Caco-2 (cell line): ENCODE results near the gene SMLR1. TPM values are rescaled to one million over a fixed set of nuclear protein-coding genes. Genes with fewer than 3 reads are reported as not detected.

ENCODE experiments used
- BruUV-seq: library from RNA; stranded (reverse); fragments of 400-500 nt; replicated peaks from 2 replicates; lab custom pipeline; 2021; lab: Mats Ljungman, UMichigan
- CTCF ChIA-PET: fragments of 300-600 bp; sonication (Branson Sonifier 250); formaldehyde crosslinking; loops from one replicate; lab custom pipeline; 2022; ENCODE audit warnings: antibody characterized with exemption; lab: Charles Lee
- POLR2A ChIA-PET: fragments of 300-600 bp; sonication (Branson Sonifier 250); formaldehyde crosslinking; loops from one replicate; lab custom pipeline; 2022; ENCODE audit warnings: antibody characterized with exemption; lab: Charles Lee
- DNase-seq, 2 experiments: peaks; one replicate each; pipeline versions ENCODE4 v3.0.0 to v3.0.0-alpha.2; 2020 to 2022
- H3K27me3 ChIP-seq: replicated peaks from 2 replicates; pipeline ENCODE4 v1.6.0; 2011; ENCODE audit warnings: low read length; ENCODE audit not compliant: control insufficient read depth, insufficient read depth
- H3K36me3 ChIP-seq: 2 replicates; pipeline ENCODE4 v1.5.1; 2011; ENCODE audit warnings: low read length; ENCODE audit not compliant: control insufficient read depth, insufficient read depth
- H3K4me1 ChIP-seq: fragments of 250-450 bp; sonication (Bioruptor Pico); 2 replicates; pipeline ENCODE4 v1.5.1; 2020; ENCODE audit warnings: mild to moderate bottlenecking
- H3K4me3 ChIP-seq: 2 replicates; pipeline ENCODE4 v1.5.1; 2011; ENCODE audit warnings: low read depth, mild to moderate bottlenecking, control low read depth, low read length
- H3K9me3 ChIP-seq: fragments of 250-450 bp; sonication (Bioruptor Pico); 2 replicates; pipeline ENCODE4 v1.5.1; 2020; ENCODE audit warnings: mild to moderate bottlenecking, moderate library complexity
- H3K27ac Mint-ChIP-seq: one replicate; pipeline ENCODE4 v1.8.0; 2022; ENCODE audit warnings: mixed read lengths; ENCODE audit not compliant: unreplicated experiment
- H3K27me3 Mint-ChIP-seq: one replicate; pipeline ENCODE4 v1.8.0; 2022; ENCODE audit warnings: mixed read lengths; ENCODE audit not compliant: insufficient read depth, unreplicated experiment
- H3K36me3 Mint-ChIP-seq: one replicate; pipeline ENCODE4 v1.8.0; 2022; ENCODE audit warnings: mild to moderate bottlenecking, mixed read lengths; ENCODE audit not compliant: insufficient read depth, unreplicated experiment
- H3K4me1 Mint-ChIP-seq: one replicate; pipeline ENCODE4 v1.8.0; 2022; ENCODE audit warnings: low read depth, mixed read lengths; ENCODE audit not compliant: unreplicated experiment
- H3K4me3 Mint-ChIP-seq: one replicate; pipeline ENCODE4 v1.8.0; 2022; ENCODE audit warnings: mild to moderate bottlenecking, moderate library complexity, mixed read lengths; ENCODE audit not compliant: unreplicated experiment
- H3K9me3 Mint-ChIP-seq: one replicate; pipeline ENCODE4 v1.8.0; 2022; ENCODE audit warnings: mixed read lengths; ENCODE audit not compliant: unreplicated experiment
- CTCF ChIP-seq, 2 experiments: fragments of 200-600 bp in 1 of 2; IDR thresholded peaks; 1 replicate in 1 of 2; 2 replicates in 1 of 2; pipeline versions ENCODE4 v1.5.1 to v1.8.0; 2011 to 2022; ENCODE audit warnings: antibody characterized with exemption in 1 of 2, control low read depth in 1 of 2, inconsistent platforms in 1 of 2, low read depth in 1 of 2, low read length in 1 of 2, mild to moderate bottlenecking in 1 of 2, moderate library complexity in 1 of 2; ENCODE audit not compliant: insufficient read depth in 1 of 2, severe bottlenecking in 1 of 2, unreplicated experiment in 1 of 2
- intact Hi-C: fragments of 100-400 bp; cut with micrococcal nuclease; formaldehyde crosslinking; loops from one replicate; pipeline ENCODE4 v1.10.0; 2022; ENCODE audit not compliant: unreplicated experiment
- total RNA-seq: library from RNA; stranded (reverse); gene quantifications from 2 replicates; pipeline ENCODE4 v1.2.3, GENCODE V29; 2022

The SMLR1 gene
- total RNA-seq, 1 experiment from 2014 or later = 6.9 TPM

GRCh38 chr6:130811932-130812331 lies 15.3 kb upstream of the SMLR1 start:
- intact Hi-C loops = no loop called here
- Histone ChIP-seq H3K27me3 (no peaks in the 10 kb centered on the region), H3K9me3 (no peaks in the 10 kb centered on the region), H3K4me1 (peaks cover 15% of the 10 kb centered on the region), H3K36me3 (no peaks in the 10 kb centered on the region), H3K4me3 (no peak overlapping the region)
- Mint-ChIP-seq H3K9me3 (peaks cover 2% of the 10 kb centered on the region), H3K4me1 (no peaks in the 10 kb centered on the region), H3K36me3 (no peaks in the 10 kb centered on the region), H3K4me3 (no peak overlapping the region), H3K27me3 (no peaks in the 10 kb centered on the region), H3K27ac (no peak overlapping the region)
- no peak for DNase-seq
- CTCF ChIA-PET = no interaction called here
- no peak for TF ChIP-seq CTCF (IDR thresholded peaks at IDR 0.05; ENCODE audit: insufficient read depth in 1 of 2, low read depth in 1 of 2, low read length in 1 of 2, severe bottlenecking in 1 of 2, unreplicated experiment in 1 of 2)
- POLR2A ChIA-PET = no interaction called here
- BruUV-seq = no TSS peak

DNA sequence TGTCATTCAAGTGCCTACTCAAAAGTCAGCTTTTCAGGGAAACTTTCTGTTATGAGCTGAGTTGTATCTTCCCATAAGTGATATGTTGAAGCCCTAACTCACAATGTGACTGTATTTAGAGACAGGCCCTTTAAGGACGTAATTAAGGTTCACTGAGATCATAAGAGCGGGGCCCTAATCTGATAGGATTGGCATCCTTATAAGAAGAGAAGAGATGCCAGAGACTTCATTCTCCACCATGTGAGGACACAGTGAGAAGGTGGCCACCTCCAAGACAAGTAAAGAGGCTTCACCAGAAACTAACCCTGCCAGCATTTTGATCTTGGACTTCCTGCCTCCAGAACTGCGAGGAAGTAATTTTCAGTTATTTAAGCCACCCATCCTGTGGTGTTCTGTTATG lies 12.7 kb upstream of the SMLR1 start:
- Mint-ChIP-seq H3K4me1 (no peaks in the 10 kb centered on the region), H3K36me3 (no peaks in the 10 kb centered on the region), H3K27me3 (no peaks in the 10 kb centered on the region), H3K9me3 (peaks cover 17% of the 10 kb centered on the region), H3K27ac (no peak overlapping the region), H3K4me3 (no peak overlapping the region)
- ChIA-PET POLR2A (no interaction called here), CTCF (no interaction called here)
- no peak overlapping the region for H3K4me3 ChIP-seq
- no peaks in the 10 kb centered on the region for H3K9me3 ChIP-seq
- BruUV-seq = no TSS peak
- no peak for TF ChIP-seq CTCF (IDR thresholded peaks at IDR 0.05; ENCODE audit: insufficient read depth in 1 of 2, low read depth in 1 of 2, low read length in 1 of 2, severe bottlenecking in 1 of 2, unreplicated experiment in 1 of 2)
- H3K36me3 ChIP-seq = no peaks in the 10 kb centered on the region
- no peak for DNase-seq
- no peaks in the 10 kb centered on the region for H3K27me3 ChIP-seq
- intact Hi-C loops = no loop called here
- H3K4me1 ChIP-seq = peaks cover 15% of the 10 kb centered on the region

- Histone ChIP-seq H3K27me3 (no peaks in the 10 kb centered on the region), H3K4me3 (no peak overlapping the region), H3K4me1 (peaks cover 15% of the 10 kb centered on the region), H3K9me3 (no peaks in the 10 kb centered on the region), H3K36me3 (no peaks in the 10 kb centered on the region)
- Mint-ChIP-seq H3K27me3 (no peaks in the 10 kb centered on the region), H3K4me3 (no peak overlapping the region), H3K27ac (no peak overlapping the region), H3K4me1 (no peaks in the 10 kb centered on the region), H3K9me3 (peaks cover 18% of the 10 kb centered on the region), H3K36me3 (no peaks in the 10 kb centered on the region)
- no peak for TF ChIP-seq CTCF (IDR thresholded peaks at IDR 0.05; ENCODE audit: insufficient read depth in 1 of 2, low read depth in 1 of 2, low read length in 1 of 2, severe bottlenecking in 1 of 2, unreplicated experiment in 1 of 2)
- ChIA-PET CTCF (interaction anchor here (0.7 kb wide), 1 partner anchor 12 kb away, joined by 3 read pairs; the partner anchor contains the start of gene SMLR1), POLR2A (no interaction called here)
- intact Hi-C loops = loop anchor here (1.0 kb wide), 1 partner anchor 12 kb away; the partner anchor contains the start of gene SMLR1
- no TSS peak for BruUV-seq
- peak; percentile 51 to 54 for DNase-seq
Observed at GRCh38 chr6:130815200-130816071, 11.8 kb upstream of the SMLR1 start.
